ENCODE data around the gene HAUS7.
"Not testable (repeated sequence)": the region's sequence is repeated elsewhere in the genome, so short reads cannot be mapped to it uniquely, and the experiment has no call there.

The HAUS7 gene

GRCh38 chrX:153406903-153407302 lies 63.5 kb downstream of the HAUS7 start:
- DNase-seq = no peak

DNA sequence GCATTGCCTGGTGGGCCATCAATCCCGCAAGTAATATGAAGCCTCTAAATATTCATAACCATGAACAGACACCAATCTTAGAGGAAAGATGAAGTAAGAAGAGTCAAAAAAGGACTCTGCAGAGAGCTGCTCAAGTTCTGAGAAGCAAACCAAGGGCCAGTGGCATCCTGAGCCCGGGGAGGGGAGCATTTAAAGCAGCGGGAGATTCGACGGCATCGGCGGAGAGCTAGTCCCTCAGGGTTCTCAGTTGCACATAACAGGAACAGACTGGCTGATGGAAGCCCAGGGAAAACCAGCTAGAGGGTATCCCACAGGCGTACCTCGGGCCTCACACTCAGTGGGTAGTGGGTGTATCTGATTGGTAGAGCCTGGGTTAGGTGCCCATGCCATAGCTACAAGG lies 64.4 kb downstream of the HAUS7 start:
- no peak for DNase-seq

DNA sequence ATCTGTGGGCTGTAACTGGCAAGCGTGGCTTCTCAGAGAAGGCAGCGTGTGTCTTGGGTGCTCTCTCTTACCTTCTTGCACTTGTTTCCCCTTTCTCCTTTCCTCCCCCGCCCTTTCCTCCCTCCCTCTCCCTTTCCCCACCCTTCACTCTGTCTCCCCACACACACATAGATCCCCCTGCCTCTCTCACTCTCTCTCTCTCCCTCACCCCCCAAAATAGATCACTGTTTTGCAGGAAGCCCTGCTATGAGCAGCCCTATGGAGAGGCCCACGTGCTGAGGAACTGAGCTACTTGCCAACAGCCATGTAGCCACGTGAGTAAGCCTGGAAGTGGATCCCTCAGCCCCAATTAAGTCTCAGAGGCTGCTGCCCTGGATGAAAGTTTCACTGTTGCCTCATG lies 65.0 kb downstream of the HAUS7 start:
- no peak for DNase-seq

GRCh38 chrX:153404333-153404732 lies 66.0 kb downstream of the HAUS7 start:
- DNase-seq = not testable (repeated sequence)

DNA sequence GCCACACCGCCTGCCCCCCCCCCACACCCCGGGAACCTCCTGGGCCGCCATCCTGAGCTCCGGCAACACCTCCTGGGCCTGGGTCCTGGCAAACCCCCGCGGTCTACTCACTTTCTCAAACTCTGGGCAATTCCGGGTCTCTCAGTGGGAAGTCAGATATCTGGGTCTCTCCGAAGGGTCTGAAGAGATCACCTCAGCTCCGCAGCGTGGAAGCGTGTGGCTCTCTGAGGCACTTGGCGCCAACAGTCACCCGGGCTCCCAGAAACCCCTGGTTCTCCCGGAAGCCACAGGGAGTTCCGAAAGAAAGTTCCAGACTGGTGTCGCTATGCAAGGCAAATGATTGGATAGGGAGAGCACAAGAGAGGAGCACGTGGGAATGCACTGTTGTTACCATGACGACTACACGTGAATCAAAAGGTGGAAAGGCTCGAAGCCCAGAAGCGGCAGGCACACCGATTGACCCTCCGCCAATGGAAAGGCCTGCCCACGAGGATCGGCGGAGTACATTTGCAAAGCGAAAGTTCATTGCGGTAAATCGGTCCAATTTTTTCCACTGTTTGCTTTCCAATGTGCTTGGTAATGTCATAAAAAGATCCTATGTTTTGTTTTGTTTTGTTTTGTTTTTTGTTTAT lies 69.1 kb downstream of the HAUS7 start, which contains the start of gene PNMA6E:
Gene PNMA6E, minus strand, starts transcription at position 218 of the 632 bp plus-strand sequence. CDS start 2,501 bp downstream, outside the sequence.
- DNase-seq = no peak

DNA sequence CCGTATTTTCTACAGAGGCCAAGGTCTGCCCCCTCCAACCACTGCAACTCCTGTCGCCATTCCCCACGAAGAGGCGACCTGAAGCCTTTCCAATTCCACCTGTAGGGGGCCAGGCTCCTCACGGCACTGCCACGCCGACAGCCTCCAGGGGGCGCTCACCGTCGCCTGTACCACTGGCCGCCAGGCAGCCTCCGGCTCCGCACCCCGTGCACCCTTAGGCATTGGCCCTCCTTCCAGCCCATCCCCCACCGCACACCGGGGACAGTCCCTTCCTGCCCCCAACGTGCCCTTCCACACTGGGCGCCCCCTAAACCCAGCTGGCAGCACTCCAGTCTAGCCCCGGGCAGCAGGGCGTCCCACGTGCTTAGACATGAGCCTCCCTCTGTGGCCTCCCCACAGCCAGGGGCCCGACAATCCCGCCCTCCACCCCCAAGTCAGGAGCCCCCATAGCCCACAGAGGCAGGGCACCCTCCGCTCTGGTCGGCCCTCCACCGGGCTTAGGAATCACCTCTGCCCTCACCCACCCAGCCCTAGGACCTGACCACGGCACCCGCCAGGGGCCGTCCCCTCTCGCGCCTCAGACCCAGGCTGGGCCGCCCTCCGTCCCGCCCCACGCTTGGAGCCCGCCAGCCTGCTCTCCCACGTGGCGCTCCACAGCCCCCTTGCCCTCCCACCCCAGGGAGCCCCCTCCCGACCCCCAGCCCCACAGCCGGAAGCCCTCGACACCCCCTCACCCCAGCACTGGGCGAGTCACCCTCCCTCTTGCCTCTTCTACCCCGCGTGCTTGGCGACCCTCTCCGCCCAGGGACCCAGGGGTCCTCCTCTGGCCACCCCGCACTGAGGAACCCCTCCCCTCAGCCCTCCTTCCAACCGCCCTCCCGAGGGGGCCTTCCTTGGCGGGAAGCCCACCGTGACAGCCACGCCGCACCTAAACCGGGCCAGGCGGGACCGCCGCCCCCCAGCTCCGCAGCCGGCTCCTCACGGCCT lies 69.9 kb downstream of the HAUS7 start:
- peak; percentile 52 to 74 for DNase-seq

DNA sequence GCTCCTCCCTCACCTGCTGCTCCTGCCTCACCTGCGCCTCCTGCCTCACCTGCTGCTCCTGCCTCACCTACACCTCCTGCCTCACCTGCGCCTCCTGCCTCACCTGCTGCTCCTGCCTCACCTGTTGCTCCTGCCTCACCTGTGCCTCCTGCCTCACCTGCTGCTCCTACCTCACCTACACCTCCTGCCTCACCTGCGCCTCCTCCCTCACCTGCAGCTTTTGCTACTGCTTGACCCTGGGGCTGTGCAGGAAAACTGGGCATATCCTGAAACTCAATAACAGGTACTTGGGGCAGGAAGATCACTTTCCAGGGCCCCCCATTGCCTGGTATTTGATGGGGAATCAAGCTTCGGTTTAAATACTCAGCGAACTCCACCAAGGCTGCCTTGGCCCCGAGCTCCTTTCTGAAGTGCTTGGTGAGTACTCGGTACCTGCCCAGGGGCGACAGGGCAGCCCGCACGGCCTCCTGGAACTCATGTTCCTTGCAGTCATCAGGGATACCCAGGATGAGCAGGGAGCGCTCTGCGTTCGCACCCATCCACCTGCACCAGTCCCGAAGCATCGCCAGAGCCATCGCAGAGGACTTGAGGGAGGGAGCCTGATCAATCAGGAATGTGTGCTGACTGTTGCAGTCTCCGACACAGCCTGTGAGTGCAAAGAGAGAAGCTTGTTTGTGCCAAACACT lies 72.0 kb downstream of the HAUS7 start:
- DNase-seq = no peak

All from stimulated activated CD4-positive, alpha-beta T cell treated with anti-CD3 and anti-CD28 coated beads, Interleukin-2, amount 100 ng/mL, for 48 hours (primary cell).